Naive thymus-derived CD4-positive, alpha-beta T cell (primary cell): Measurements from ENCODE around the gene BTG2. TPM values are rescaled to one million over a fixed set of nuclear protein-coding genes. Genes with fewer than 3 reads are reported as not detected.

Source experiments
- ATAC-seq: fragments of 150-1000 bp; cut with Tn5 transposase; 2 replicates; pipeline ENCODE4 v1.10.0; 2021; ENCODE audit warnings: mild to moderate bottlenecking, moderate library complexity
- CTCF ChIA-PET: fragments of 350-600 bp; sonication (Branson Sonifier 250); formaldehyde crosslinking; loops from one replicate; lab custom pipeline; 2021; ENCODE audit warnings: antibody characterized with exemption; lab: Charles Lee
- POLR2A ChIA-PET: fragments of 350-600 bp; sonication (Branson Sonifier 250); formaldehyde crosslinking; loops from one replicate; lab custom pipeline; 2021; ENCODE audit warnings: antibody characterized with exemption, inconsistent platforms; lab: Charles Lee
- DNase-seq, 9 donors: peaks; one replicate each; pipeline versions ENCODE4 v3.0.0 to v3.0.0-alpha.2; 2020 to 2022; ENCODE audit warnings: mixed read lengths in 1 of 9
- H3K27ac ChIP-seq: one replicate; pipeline ENCODE4 v1.7.0; 2013; ENCODE audit warnings: mild to moderate bottlenecking, low read depth, low read length, moderate library complexity
- H3K27me3 ChIP-seq, 2 donors: one replicate each; pipeline ENCODE4 v1.7.0; 2013; ENCODE audit warnings: low read length in 2 of 2, mild to moderate bottlenecking in 2 of 2, moderate library complexity in 2 of 2; ENCODE audit not compliant: control insufficient read depth in 2 of 2, insufficient read depth in 2 of 2
- H3K36me3 ChIP-seq, 3 experiments: 1 replicate in 2 of 3; 2 replicates in 1 of 3; pipeline ENCODE4 v1.7.0; 2013; ENCODE audit warnings: low read length in 3 of 3, mild to moderate bottlenecking in 3 of 3, moderate library complexity in 1 of 3; ENCODE audit not compliant: insufficient read depth in 3 of 3, control insufficient read depth in 2 of 3
- H3K4me1 ChIP-seq, 2 donors: one replicate each; pipeline ENCODE4 v1.7.0; 2013; ENCODE audit warnings: low read length in 2 of 2, mild to moderate bottlenecking in 2 of 2, moderate library complexity in 1 of 2; ENCODE audit not compliant: control insufficient read depth in 2 of 2, insufficient read depth in 2 of 2
- H3K4me3 ChIP-seq: 2 replicates; pipeline ENCODE4 v1.7.0; 2013; ENCODE audit warnings: mild to moderate bottlenecking, low read length
- H3K9me3 ChIP-seq, 3 experiments: 1 replicate in 2 of 3; 2 replicates in 1 of 3; pipeline ENCODE4 v1.7.0; 2013; ENCODE audit warnings: low read length in 3 of 3; ENCODE audit not compliant: control insufficient read depth in 2 of 3
- H3K27ac Mint-ChIP-seq, 9 donors: one replicate each; pipeline ENCODE4 v1.8.0; 2020 to 2022; ENCODE audit warnings: mixed read lengths in 9 of 9, mild to moderate bottlenecking in 8 of 9, moderate library complexity in 5 of 9, inconsistent platforms in 2 of 9
- H3K27me3 Mint-ChIP-seq, 5 donors: one replicate each; pipeline ENCODE4 v1.8.0; 2021 to 2022; ENCODE audit warnings: mixed read lengths in 5 of 5, mild to moderate bottlenecking in 1 of 5
- H3K36me3 Mint-ChIP-seq, 5 donors: one replicate each; pipeline ENCODE4 v1.8.0; 2020 to 2022; ENCODE audit warnings: mixed read lengths in 5 of 5, mild to moderate bottlenecking in 3 of 5, inconsistent platforms in 1 of 5
- H3K4me1 Mint-ChIP-seq, 7 donors: one replicate each; pipeline ENCODE4 v1.8.0; 2020 to 2022; ENCODE audit warnings: mixed read lengths in 7 of 7, mild to moderate bottlenecking in 3 of 7, inconsistent platforms in 1 of 7
- H3K4me3 Mint-ChIP-seq, 10 donors: one replicate each; pipeline ENCODE4 v1.8.0; 2020 to 2022; ENCODE audit warnings: mild to moderate bottlenecking in 10 of 10, mixed read lengths in 10 of 10, moderate library complexity in 6 of 10, inconsistent platforms in 2 of 10
- H3K9me3 Mint-ChIP-seq, 11 donors: one replicate each; pipeline ENCODE4 v1.8.0; 2020 to 2022; ENCODE audit warnings: mixed read lengths in 11 of 11, mild to moderate bottlenecking in 4 of 11, inconsistent platforms in 1 of 11, moderate library complexity in 1 of 11
- intact Hi-C, 2 donors: fragments of 100-400 bp; cut with micrococcal nuclease; formaldehyde crosslinking; loops; one replicate each; pipeline ENCODE4 v1.15.1; 2023
- polyA plus RNA-seq, 2 donors: library from polyadenylated mRNA; unstranded; fragments of 300-500 nt; fragmentation: Illumina TruSeq; gene quantifications; one replicate each; pipeline ENCODE4 v1.2.3, GENCODE V29; 2021
- total RNA-seq, 6 experiments: library from RNA in 5 of 6; stranded (reverse) in 5 of 6; gene quantifications; 1 replicate in 5 of 6; 2 replicates in 1 of 6; pipeline ENCODE4 v1.2.3 and lab custom pipeline; 2021 to 2026

The BTG2 gene
- total and polyA plus RNA-seq, 7 experiments from 2014 or later: 118 to 654 (median 236) TPM

DNA sequence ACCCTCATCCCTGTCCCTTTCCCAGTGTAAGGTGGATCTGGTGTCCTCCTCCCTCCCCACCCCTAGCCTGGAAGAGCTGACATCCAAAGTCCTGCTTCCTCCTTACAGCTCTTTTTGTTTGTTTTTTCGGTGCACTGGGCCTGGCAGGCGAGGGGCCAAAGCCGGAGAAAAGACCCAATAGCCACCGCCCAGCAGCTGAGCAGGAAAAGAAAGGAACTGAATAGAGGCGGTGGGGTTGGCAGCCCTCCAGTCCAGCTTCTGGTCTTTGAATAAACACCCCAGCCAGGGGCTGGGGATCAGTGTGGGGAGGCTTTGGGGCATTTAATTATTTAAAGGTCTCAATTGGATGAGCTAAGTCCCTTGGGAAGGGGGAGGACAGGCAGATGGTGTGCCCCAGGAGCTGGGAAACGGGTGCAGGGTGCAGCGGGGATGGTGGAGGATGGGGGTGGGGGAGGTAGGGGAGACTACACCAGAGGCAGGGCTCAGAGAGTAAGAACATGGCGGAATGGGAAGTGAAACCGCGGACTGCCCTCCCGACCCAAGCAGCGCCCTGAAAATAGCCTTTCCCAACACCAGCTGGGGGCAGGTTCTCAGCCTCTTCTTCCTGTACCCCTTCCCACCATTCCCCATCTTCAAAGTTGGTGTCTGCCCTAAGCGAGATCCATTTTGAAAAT lies 20.2 kb downstream of the BTG2 start:
- no peaks in the 10 kb centered on the region for H3K27me3 ChIP-seq
- peak overlapping the region; percentile 98 for H3K27ac ChIP-seq
- Mint-ChIP-seq H3K27ac (peak overlapping the region; percentile 85 to 100 (median 99)), H3K27me3 (no peaks in the 10 kb centered on the region), H3K4me1 (peaks cover 55 to 88% (median 82%) of the 10 kb centered on the region in 7 donors), H3K4me3 (peak overlapping the region; percentile 80 to 89 (median 86)), H3K36me3 (no peaks in the 10 kb centered on the region), H3K9me3 (no peaks in the 10 kb centered on the region)
- H3K36me3 ChIP-seq: no peaks in the 10 kb centered on the region
- ATAC-seq (no peak), DNase-seq (no peak)
- ChIA-PET POLR2A (interaction anchor here (1.9 to 24.2 kb wide), 7 partner anchors 8 to 439 kb away, joined by 7 to 1812 read pairs (median 73); partner anchors contain the start of genes ATP2B4, BTG2 and LAX1), CTCF (interaction anchor here (1.2 to 9.7 kb wide), 7 partner anchors 12 to 163 kb away, joined by 4 to 215 read pairs (median 79); partner anchors contain the start of gene BTG2)
- peak overlapping the region; percentile 29 for H3K4me3 ChIP-seq
- H3K4me1 ChIP-seq: peaks cover 70 to 71% of the 10 kb centered on the region in 2 donors
- H3K9me3 ChIP-seq: no peaks in the 10 kb centered on the region
- intact Hi-C loops: loop anchor here (5.0 to 10.0 kb wide), 10 partner anchors 301 to 1959 kb away; partner anchors contain the start of genes ATP2B4 (in 1 of the 2), KDM5B (in 1 of the 2), LAX1 (in 1 of the 2) and MDM4 (in 1 of the 2)

DNA sequence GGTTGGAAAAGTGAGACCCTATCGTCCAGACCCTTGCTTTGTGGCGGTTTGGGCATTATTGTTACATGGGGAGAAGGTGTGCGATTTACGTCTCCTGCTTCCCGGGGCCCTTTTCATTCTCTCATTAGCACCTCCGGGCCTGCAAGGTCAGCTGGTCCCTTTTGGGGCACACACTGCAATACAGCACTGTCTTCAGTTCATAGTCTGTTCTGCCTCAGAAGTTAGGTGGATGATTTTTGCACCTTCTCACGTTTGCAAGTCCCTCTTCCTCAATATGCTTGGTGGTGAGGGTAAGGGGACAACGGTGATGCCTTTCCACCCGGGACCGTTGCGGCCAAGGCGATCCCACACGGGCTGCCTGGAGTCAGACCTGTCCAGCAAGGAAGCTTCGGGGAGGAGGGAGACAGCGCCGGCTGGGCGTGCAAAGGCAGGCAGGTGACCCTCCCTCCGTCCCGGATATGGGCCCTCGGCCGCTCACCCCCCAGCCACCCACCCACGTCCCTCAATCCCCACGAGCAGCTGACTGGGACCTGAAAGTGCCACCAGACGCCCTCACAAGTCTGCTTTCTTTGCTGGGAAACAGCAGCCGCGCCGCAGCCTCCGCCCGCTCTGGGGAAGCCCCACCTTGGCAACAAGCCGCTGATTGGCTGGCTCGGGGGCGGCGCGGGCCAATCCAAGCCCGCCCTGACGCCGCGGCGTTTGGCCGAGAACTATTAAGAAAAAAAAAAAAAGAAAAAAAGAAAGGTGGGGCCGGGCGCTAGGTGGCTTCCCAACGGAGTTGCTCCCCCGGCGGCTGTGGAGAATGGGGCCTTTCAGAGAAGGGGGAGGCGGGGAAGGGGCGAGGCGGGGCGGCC lies 21.7 kb downstream of the BTG2 start:
- ChIA-PET CTCF (interaction anchor here (0.6 to 9.7 kb wide), 9 partner anchors 11 to 984 kb away, joined by 3 to 215 read pairs (median 14); partner anchors contain the start of gene BTG2), POLR2A (interaction anchor here (0.8 to 24.2 kb wide), 10 partner anchors 10 to 356 kb away, joined by 3 to 1812 read pairs (median 10); partner anchors contain the start of genes ATP2B4 and BTG2)
- Mint-ChIP-seq H3K27ac (peak overlapping the region; percentile 90 to 100 (median 99)), H3K4me1 (peaks cover 40 to 73% (median 70%) of the 10 kb centered on the region in 7 donors), H3K27me3 (no peaks in the 10 kb centered on the region), H3K9me3 (no peaks in the 10 kb centered on the region), H3K4me3 (peak overlapping the region; percentile 80 to 89 (median 86)), H3K36me3 (no peaks in the 10 kb centered on the region)
- H3K36me3 ChIP-seq: no peaks in the 10 kb centered on the region
- intact Hi-C loops: loop anchor here (1.0 to 10.0 kb wide), 15 partner anchors 10 to 1958 kb away; partner anchors contain the start of genes BTG2 (in 2 of the 2), ATP2B4 (in 1 of the 2), KDM5B (in 1 of the 2) and LAX1 (in 1 of the 2)
- H3K4me3 ChIP-seq: peak overlapping the region; percentile 72
- no peaks in the 10 kb centered on the region for H3K27me3 ChIP-seq
- H3K27ac ChIP-seq: peak overlapping the region; percentile 98
- ATAC-seq: peak; percentile 84
- peak; percentile 90 to 96 (median 94) for DNase-seq
- H3K9me3 ChIP-seq: no peaks in the 10 kb centered on the region
- H3K4me1 ChIP-seq: peaks cover 55 to 56% of the 10 kb centered on the region in 2 donors

DNA sequence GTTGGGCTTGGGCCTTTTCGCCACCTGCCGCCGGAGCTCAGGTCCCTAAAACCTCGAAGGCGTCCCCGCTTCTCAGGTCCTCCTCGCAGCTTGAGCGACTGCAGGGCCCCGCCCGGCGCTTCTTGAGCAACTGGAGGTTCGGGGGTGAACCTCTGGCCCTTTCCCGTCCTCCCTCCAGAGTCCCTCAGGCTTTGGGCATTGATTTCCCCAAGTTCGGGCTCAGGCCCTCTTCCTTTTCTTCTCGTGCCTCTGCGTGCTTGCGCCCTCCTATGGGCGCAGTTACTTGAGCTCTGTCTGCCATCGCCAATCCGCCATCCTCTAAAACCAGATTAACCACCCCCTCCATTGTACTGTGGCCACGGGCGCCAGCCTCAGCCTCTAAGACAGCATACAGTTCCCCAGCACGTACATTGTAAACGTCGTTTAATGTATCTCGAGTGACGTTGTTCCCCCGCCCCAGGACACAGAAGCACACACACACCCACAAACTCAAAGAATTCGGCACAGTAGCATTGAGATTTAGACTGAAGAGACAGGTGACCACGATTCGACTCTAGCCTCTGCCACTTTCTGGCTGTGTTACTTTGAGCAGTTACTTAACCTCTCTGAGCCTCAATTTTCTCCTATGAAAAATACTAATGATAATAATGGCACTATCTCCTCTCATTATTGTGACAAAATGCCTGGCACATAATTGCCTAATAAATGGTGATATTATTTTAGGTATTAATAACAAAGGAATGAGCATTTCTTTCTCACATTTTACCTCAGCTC lies 22.6 kb downstream of the BTG2 start:
- CTCF ChIA-PET: interaction anchor here (1.1 to 9.7 kb wide), 8 partner anchors 10 to 55 kb away, joined by 3 to 215 read pairs (median 16); partner anchors contain the start of gene BTG2

DNA sequence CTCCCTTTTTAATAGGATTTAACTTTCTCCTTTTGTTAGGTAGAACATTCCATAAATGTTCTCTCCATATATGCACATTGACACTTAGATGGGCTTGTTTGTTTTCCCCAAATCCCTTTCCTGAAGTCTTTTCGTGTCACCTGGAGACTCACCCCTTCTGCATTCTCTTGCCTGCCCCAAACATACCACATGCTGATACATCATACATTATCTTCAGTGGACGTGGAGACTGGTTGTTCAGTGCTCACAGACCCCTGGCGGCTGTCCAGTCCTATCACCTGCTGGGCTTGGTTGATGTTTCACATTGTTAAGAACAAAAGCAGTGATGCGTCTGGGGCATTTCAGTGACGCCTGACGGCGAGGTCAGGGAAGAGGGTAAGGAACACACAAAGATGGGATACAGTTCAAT lies 23.4 kb downstream of the BTG2 start:
- ChIA-PET POLR2A (interaction anchor here (2.2 to 24.2 kb wide), 5 partner anchors 9 to 47 kb away, joined by 17 to 1812 read pairs (median 113); partner anchors contain the start of gene BTG2), CTCF (interaction anchor here (0.6 to 9.7 kb wide), 5 partner anchors 9 to 1186 kb away, joined by 3 to 215 read pairs (median 137); partner anchors contain the start of gene BTG2)
- Mint-ChIP-seq H3K27me3 (peaks cover 0 to 3% (median 0%) of the 10 kb centered on the region in 5 donors), H3K27ac (peak overlapping the region; percentile 53 to 100 (median 99)), H3K4me1 (peaks cover 24 to 57% (median 54%) of the 10 kb centered on the region in 7 donors), H3K36me3 (no peaks in the 10 kb centered on the region), H3K9me3 (no peaks in the 10 kb centered on the region), H3K4me3 (peak overlapping the region in 6 of 10 donors; percentile 10 to 89 (median 26))
- H3K4me3 ChIP-seq: no peak overlapping the region
- H3K27ac ChIP-seq: peak overlapping the region; percentile 98
- no peaks in the 10 kb centered on the region for H3K27me3 ChIP-seq
- no peak for ATAC-seq
- intact Hi-C loops: loop anchor here (5.0 to 10.0 kb wide), 10 partner anchors 299 to 1956 kb away; partner anchors contain the start of genes ATP2B4 (in 1 of the 2), KDM5B (in 1 of the 2), LAX1 (in 1 of the 2) and MDM4 (in 1 of the 2)
- no peaks in the 10 kb centered on the region for H3K36me3 ChIP-seq
- H3K4me1 ChIP-seq: peaks cover 38 to 39% of the 10 kb centered on the region in 2 donors
- no peak for DNase-seq
- no peaks in the 10 kb centered on the region for H3K9me3 ChIP-seq

More for the DNA sequence above, 22.6 kb downstream of the BTG2 start:
- Histone ChIP-seq H3K9me3 (no peaks in the 10 kb centered on the region), H3K4me3 (peak overlapping the region; percentile 41), H3K27me3 (no peaks in the 10 kb centered on the region), H3K27ac (peak overlapping the region; percentile 98), H3K36me3 (no peaks in the 10 kb centered on the region), H3K4me1 (peaks cover 47% of the 10 kb centered on the region in 2 donors)
- Mint-ChIP-seq H3K4me1 (peaks cover 32 to 65% (median 62%) of the 10 kb centered on the region in 7 donors), H3K27me3 (peaks cover 0 to 2% (median 0%) of the 10 kb centered on the region in 5 donors), H3K4me3 (peak overlapping the region; percentile 80 to 89 (median 86)), H3K9me3 (no peaks in the 10 kb centered on the region), H3K36me3 (no peaks in the 10 kb centered on the region), H3K27ac (peak overlapping the region; percentile 90 to 100 (median 99))
- ATAC-seq (peak; percentile 78), DNase-seq (peak; percentile 51 to 91 (median 86))
- POLR2A ChIA-PET: interaction anchor here (0.8 to 24.2 kb wide), 10 partner anchors 10 to 355 kb away, joined by 3 to 1812 read pairs (median 9); partner anchors contain the start of gene BTG2
- intact Hi-C loops: loop anchor here (1.0 to 10.0 kb wide), 15 partner anchors 10 to 1957 kb away; partner anchors contain the start of genes BTG2 (in 2 of the 2), ATP2B4 (in 1 of the 2), KDM5B (in 1 of the 2) and LAX1 (in 1 of the 2)

- no peak for DNase-seq
- Mint-ChIP-seq H3K4me1 (peaks cover 14 to 44% (median 37%) of the 10 kb centered on the region in 7 donors), H3K27ac (no peak overlapping the region), H3K36me3 (no peaks in the 10 kb centered on the region), H3K4me3 (no peak overlapping the region), H3K27me3 (peaks cover 0 to 3% (median 0%) of the 10 kb centered on the region in 5 donors), H3K9me3 (no peaks in the 10 kb centered on the region)
- CTCF ChIA-PET: interaction anchor here (0.7 to 1.7 kb wide), 4 partner anchors 24 to 1019 kb away, joined by 3 to 9 read pairs (median 6); no protein-coding TSS in a partner anchor
- no peaks in the 10 kb centered on the region for H3K9me3 ChIP-seq
- H3K4me3 ChIP-seq: no peak overlapping the region
- H3K4me1 ChIP-seq: peaks cover 19 to 22% of the 10 kb centered on the region in 2 donors
- POLR2A ChIA-PET: interaction anchor here (1.8 to 12.6 kb wide), 3 partner anchors 10 to 21 kb away, joined by 4 to 199 read pairs (median 11); partner anchors contain the start of gene BTG2
- H3K27me3 ChIP-seq: no peaks in the 10 kb centered on the region
- ATAC-seq: no peak
- H3K27ac ChIP-seq: no peak overlapping the region
- H3K36me3 ChIP-seq: no peaks in the 10 kb centered on the region
- intact Hi-C loops: no loop called here
Measured at GRCh38 chr1:203331224-203331623, 25.9 kb downstream of the BTG2 start.
